Common myeloid progenitor, CD34-positive (primary cell): Measurements from ENCODE around the gene NUFIP2. TPM values are rescaled to one million over a fixed set of nuclear protein-coding genes. Genes with fewer than 3 reads are reported as not detected.
"Not testable (repeated sequence)": the region's sequence is repeated elsewhere in the genome, so short reads cannot be mapped to it uniquely, and the experiment has no call there.

Experiments used
- CTCF ChIA-PET: fragments of 350-600 bp; sonication (Branson Sonifier 250); formaldehyde crosslinking; loops from one replicate; lab custom pipeline; 2021; ENCODE audit warnings: antibody characterized with exemption; lab: Charles Lee
- POLR2A ChIA-PET: fragments of 350-600 bp; sonication (Branson Sonifier 250); formaldehyde crosslinking; loops from one replicate; lab custom pipeline; 2021; ENCODE audit warnings: antibody characterized with exemption; lab: Charles Lee
- DNase-seq, 3 donors: peaks; one replicate each; pipeline versions ENCODE4 v3.0.0 to v3.0.0-alpha.2; 2013
- H3K27ac ChIP-seq, 2 experiments: 1 replicate in 1 of 2; 2 replicates in 1 of 2; pipeline ENCODE4 v1.7.0; 2013; ENCODE audit warnings: inconsistent platforms in 2 of 2, low read length in 2 of 2, mild to moderate bottlenecking in 2 of 2, low read depth in 1 of 2, moderate library complexity in 1 of 2; ENCODE audit not compliant: severe bottlenecking in 2 of 2, insufficient read depth in 1 of 2, poor library complexity in 1 of 2
- H3K27me3 ChIP-seq, 5 experiments: replicated peaks in 2 of 5; 1 replicate in 3 of 5; 2 replicates in 2 of 5; pipeline versions ENCODE4 v1.6.1 to v1.7.0; 2013; ENCODE audit warnings: low read length in 4 of 5, mild to moderate bottlenecking in 2 of 5, moderate library complexity in 2 of 5, inconsistent platforms in 1 of 5; ENCODE audit not compliant: insufficient read depth in 5 of 5, control insufficient read depth in 4 of 5
- H3K36me3 ChIP-seq, 4 experiments: 1 replicate in 2 of 4; 2 replicates in 2 of 4; pipeline versions ENCODE4 v1.6.1 to v1.7.0; 2013; ENCODE audit warnings: low read length in 3 of 4, control low read depth in 1 of 4, mild to moderate bottlenecking in 1 of 4; ENCODE audit not compliant: control insufficient read depth in 4 of 4, insufficient read depth in 4 of 4
- H3K4me1 ChIP-seq, 4 experiments: 1 replicate in 3 of 4; 2 replicates in 1 of 4; pipeline versions ENCODE4 v1.6.1 to v1.7.1; 2013; ENCODE audit warnings: low read length in 3 of 4, mild to moderate bottlenecking in 3 of 4, control low read depth in 1 of 4, inconsistent platforms in 1 of 4, moderate library complexity in 1 of 4; ENCODE audit not compliant: control insufficient read depth in 4 of 4, insufficient read depth in 4 of 4; ENCODE audit errors: control extremely low read depth in 1 of 4
- H3K4me3 ChIP-seq, 7 experiments: 1 replicate in 4 of 7; 2 replicates in 3 of 7; pipeline versions ENCODE4 v1.5.1 to v1.7.0; 2013; ENCODE audit warnings: mild to moderate bottlenecking in 7 of 7, low read length in 6 of 7, moderate library complexity in 6 of 7, inconsistent platforms in 2 of 7, low read depth in 2 of 7, control low read depth in 1 of 7; ENCODE audit not compliant: insufficient read depth in 4 of 7, control insufficient read depth in 1 of 7; ENCODE audit errors: extremely low read depth in 1 of 7
- H3K9me3 ChIP-seq, 5 experiments: 1 replicate in 4 of 5; 2 replicates in 1 of 5; pipeline versions ENCODE4 v1.6.1 to v1.7.1; 2013; ENCODE audit warnings: low read length in 4 of 5, mild to moderate bottlenecking in 2 of 5, inconsistent platforms in 1 of 5, low read depth in 1 of 5, moderate library complexity in 1 of 5; ENCODE audit not compliant: control insufficient read depth in 4 of 5, insufficient read depth in 2 of 5; ENCODE audit errors: control extremely low read depth in 1 of 5
- WGBS: methylation state at CpG from one replicate; pipeline ENCODE4 v1.1.5; 2013; ENCODE audit not compliant: insufficient coverage; 5-methylcytosine and 5-hydroxymethylcytosine counted together
- polyA plus RNA-seq: library from polyadenylated mRNA; unstranded; fragments of 120-200 nt; gene quantifications from one replicate; pipeline ENCODE4 v1.2.1, GENCODE V29; 2013

NUFIP2 gene
- polyA plus RNA-seq: 53.9 TPM

GRCh38 chr17:29293890-29294579 is at the start of gene NUFIP2:
Gene NUFIP2 (minus strand): TSS chr17:29294148. CDS start chr17:29294059, 89 bp downstream.
- peak; percentile 99 to 100 (median 99) for DNase-seq
- POLR2A ChIA-PET: interaction anchor here (0.6 to 1.3 kb wide), 8 partner anchors 9 to 194 kb away, joined by 3 to 5 read pairs (median 3); partner anchors contain the start of gene TAOK1
- peak within 1 kb of the TSS; percentile 91 to 100 (median 96) for H3K4me3 ChIP-seq
- peak within 1 kb of the TSS; percentile 84 to 94 for H3K27ac ChIP-seq
- no peaks in the 10 kb centered on the region for H3K27me3 ChIP-seq
- 0% methylated on average over 17 of the region's 31 CpGs for WGBS
- H3K9me3 ChIP-seq: no peaks in the 10 kb centered on the region
- H3K4me1 ChIP-seq: peaks cover 12 to 38% (median 29%) of the 10 kb centered on the region in 4 experiments
- H3K36me3 ChIP-seq: peaks cover 0 to 14% (median 5%) of the 10 kb centered on the region in 4 experiments
- CTCF ChIA-PET: no interaction called here

GRCh38 chr17:29342158-29342765 is 48.3 kb upstream of the NUFIP2 start:
- 54% methylated on average over 11 of the region's 11 CpGs for WGBS
- POLR2A ChIA-PET: no interaction called here
- peak overlapping the region in 3 of 7 experiments; percentile 19 to 42 (median 26) for H3K4me3 ChIP-seq
- H3K9me3 ChIP-seq: no peaks in the 10 kb centered on the region
- H3K27ac ChIP-seq: no peak overlapping the region
- CTCF ChIA-PET: no interaction called here
- DNase-seq: peak; percentile 36 to 80 (median 76)
- H3K4me1 ChIP-seq: peaks cover 0 to 9% (median 9%) of the 10 kb centered on the region in 4 experiments
- no peaks in the 10 kb centered on the region for H3K27me3 ChIP-seq
- no peaks in the 10 kb centered on the region for H3K36me3 ChIP-seq

GRCh38 chr17:29341726-29342125 is 47.8 kb upstream of the NUFIP2 start:
- CTCF ChIA-PET: no interaction called here
- WGBS: 93% methylated on average over 2 of the region's 2 CpGs

GRCh38 chr17:29339016-29339415 is 45.1 kb upstream of the NUFIP2 start:
- POLR2A ChIA-PET, H3K9me3 ChIP-seq, H3K4me1 ChIP-seq, CTCF ChIA-PET, H3K27ac ChIP-seq, DNase-seq, H3K4me3 ChIP-seq, H3K27me3 ChIP-seq, H3K36me3 ChIP-seq: not testable (repeated sequence)
- WGBS: 75% methylated on average over 4 of the region's 9 CpGs

More at GRCh38 chr17:29341726-29342125, 47.8 kb upstream of the NUFIP2 start:
- H3K9me3 ChIP-seq: no peaks in the 10 kb centered on the region
- peak in 1 of 3 donors; percentile 6 for DNase-seq
- no peaks in the 10 kb centered on the region for H3K36me3 ChIP-seq
- POLR2A ChIA-PET: no interaction called here
- no peak overlapping the region for H3K27ac ChIP-seq
- H3K4me3 ChIP-seq: no peak overlapping the region
- H3K4me1 ChIP-seq: peaks cover 0 to 9% (median 9%) of the 10 kb centered on the region in 4 experiments
- H3K27me3 ChIP-seq: no peaks in the 10 kb centered on the region

- Histone ChIP-seq H3K36me3 (no peaks in the 10 kb centered on the region), H3K4me3 (no peak overlapping the region), H3K27ac (no peak overlapping the region), H3K27me3 (no peaks in the 10 kb centered on the region), H3K9me3 (no peaks in the 10 kb centered on the region), H3K4me1 (no peaks in the 10 kb centered on the region)
- ChIA-PET CTCF (no interaction called here), POLR2A (no interaction called here)
- no peak for DNase-seq
- WGBS: 100% methylated on average over 1 of the region's 1 CpG
Observed at GRCh38 chr17:29331708-29332085, 37.7 kb upstream of the NUFIP2 start.

- POLR2A ChIA-PET: no interaction called here
Observed at GRCh38 chr17:29331075-29331707, 37.2 kb upstream of the NUFIP2 start.

GRCh38 chr17:29327412-29327811 is 33.5 kb upstream of the NUFIP2 start:
- DNase-seq: no peak
- H3K27ac ChIP-seq: no peak overlapping the region
- H3K9me3 ChIP-seq: no peaks in the 10 kb centered on the region
- WGBS: 72% methylated on average over 2 of the region's 5 CpGs
- ChIA-PET POLR2A (no interaction called here), CTCF (no interaction called here)
- H3K4me3 ChIP-seq: no peak overlapping the region
- H3K36me3 ChIP-seq: no peaks in the 10 kb centered on the region
- H3K4me1 ChIP-seq: peaks cover 0 to 4% (median 0%) of the 10 kb centered on the region in 4 experiments
- no peaks in the 10 kb centered on the region for H3K27me3 ChIP-seq

More at GRCh38 chr17:29331075-29331707, 37.2 kb upstream of the NUFIP2 start:
- H3K4me1 ChIP-seq: no peaks in the 10 kb centered on the region
- H3K9me3 ChIP-seq: no peaks in the 10 kb centered on the region
- 96% methylated on average over 3 of the region's 3 CpGs for WGBS
- CTCF ChIA-PET: no interaction called here
- no peak overlapping the region for H3K27ac ChIP-seq
- H3K27me3 ChIP-seq: no peaks in the 10 kb centered on the region
- H3K4me3 ChIP-seq: no peak overlapping the region
- no peak for DNase-seq
- H3K36me3 ChIP-seq: no peaks in the 10 kb centered on the region
